ENCODE results near the gene PKD1L1.

PKD1L1 gene

GRCh38 chr7:47748041-47748440, 200.2 kb downstream of the PKD1L1 start:
- Histone ChIP-seq H3K4me3 (no peak overlapping the region), H3K36me3 (ENCODE audit: insufficient read depth, low read length) (no peaks in the 10 kb centered on the region), H3K27ac (no peak overlapping the region), H3K9ac (ENCODE audit: insufficient read length) (no peak overlapping the region), H3K9me3 (ENCODE audit: low read depth, low read length) (no peaks in the 10 kb centered on the region)
- no peak for DNase-seq (ENCODE audit: low read depth, low spot score)
- TF ChIP-seq POLR2AphosphoS5 (IDR thresholded peaks at IDR 0.05; ENCODE audit: borderline replicate concordance, low read depth, low read length) (no peak), EZH2 (IDR thresholded peaks at IDR 0.05) (no peak), FOXP2 (optimal IDR thresholded peaks at IDR 0.05; ENCODE audit: control extremely low read depth, extremely low read length, insufficient read depth) (no peak)

- TF ChIP-seq EZH2 (IDR thresholded peaks at IDR 0.05) (no peak), POLR2AphosphoS5 (IDR thresholded peaks at IDR 0.05; ENCODE audit: borderline replicate concordance, low read depth, low read length) (no peak), FOXP2 (optimal IDR thresholded peaks at IDR 0.05; ENCODE audit: control extremely low read depth, extremely low read length, insufficient read depth) (no peak)
- Histone ChIP-seq H3K9me3 (ENCODE audit: low read depth, low read length) (no peaks in the 10 kb centered on the region), H3K9ac (ENCODE audit: insufficient read length) (no peak overlapping the region), H3K36me3 (ENCODE audit: insufficient read depth, low read length) (no peaks in the 10 kb centered on the region), H3K4me3 (no peak overlapping the region), H3K27ac (no peak overlapping the region)
- no peak for DNase-seq (ENCODE audit: low read depth, low spot score)
Observed at GRCh38 chr7:47747160-47747559, 201.1 kb downstream of the PKD1L1 start.

DNA sequence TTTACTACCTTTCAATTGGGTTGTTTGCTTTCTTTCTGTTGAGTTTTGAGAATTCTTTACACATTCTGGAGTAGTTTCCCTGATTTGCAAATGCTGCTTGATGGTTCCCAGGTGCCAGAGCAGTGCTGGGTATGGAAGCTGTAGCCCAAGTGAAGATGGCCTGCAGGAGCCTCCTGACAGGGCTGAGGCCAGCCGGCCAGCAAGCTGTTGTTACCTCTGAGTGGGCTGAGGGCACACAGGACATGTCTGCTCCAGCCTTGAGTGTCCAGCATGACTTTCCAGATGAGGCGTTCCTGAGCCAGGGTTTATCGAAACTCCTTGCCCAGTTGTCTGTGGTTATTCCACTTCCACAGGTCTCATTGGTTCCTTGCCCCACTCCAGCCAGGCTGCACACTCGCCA, 201.8 kb downstream of the PKD1L1 start:
- DNase-seq (ENCODE audit: low read depth, low spot score), result no peak
- H3K4me3 ChIP-seq, result no peak overlapping the region
- TF ChIP-seq EZH2 (IDR thresholded peaks at IDR 0.05) (no peak), FOXP2 (optimal IDR thresholded peaks at IDR 0.05; ENCODE audit: control extremely low read depth, extremely low read length, insufficient read depth) (no peak), POLR2AphosphoS5 (IDR thresholded peaks at IDR 0.05; ENCODE audit: borderline replicate concordance, low read depth, low read length) (no peak)
- no peak overlapping the region for H3K27ac ChIP-seq
- H3K36me3 ChIP-seq (ENCODE audit: insufficient read depth, low read length), result no peaks in the 10 kb centered on the region
- no peak overlapping the region for H3K9ac ChIP-seq (ENCODE audit: insufficient read length)
- no peaks in the 10 kb centered on the region for H3K9me3 ChIP-seq (ENCODE audit: low read depth, low read length)

DNA sequence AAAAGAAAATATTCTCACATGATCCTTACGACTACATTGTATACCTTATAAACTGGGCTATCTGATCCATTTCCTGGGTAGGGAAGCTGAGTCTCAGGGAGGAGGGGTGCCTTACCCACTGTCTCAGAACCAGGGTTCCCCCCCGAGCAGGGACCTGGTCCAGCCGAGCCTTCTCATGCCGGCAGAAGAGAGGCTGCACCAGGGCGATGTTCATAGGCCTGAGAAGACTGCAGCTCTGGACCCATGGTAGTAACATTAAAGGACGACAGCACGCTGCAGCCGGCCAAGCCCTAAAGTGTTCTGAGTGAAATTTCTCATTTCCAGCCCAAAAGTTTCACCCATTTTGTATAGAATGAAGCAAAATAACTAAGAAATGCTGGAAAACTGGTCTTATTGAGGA, 203.4 kb downstream of the PKD1L1 start:
- H3K27ac ChIP-seq, result no peak overlapping the region
- no peak for TF ChIP-seq FOXP2 (optimal IDR thresholded peaks at IDR 0.05; ENCODE audit: control extremely low read depth, extremely low read length, insufficient read depth)
- no peak for TF ChIP-seq POLR2AphosphoS5 (IDR thresholded peaks at IDR 0.05; ENCODE audit: borderline replicate concordance, low read depth, low read length)
- no peak for TF ChIP-seq EZH2 (IDR thresholded peaks at IDR 0.05)
- no peaks in the 10 kb centered on the region for H3K36me3 ChIP-seq (ENCODE audit: insufficient read depth, low read length)
- DNase-seq (ENCODE audit: low read depth, low spot score), result no peak
- H3K4me3 ChIP-seq, result no peak overlapping the region
- no peak overlapping the region for H3K9ac ChIP-seq (ENCODE audit: insufficient read length)
- no peaks in the 10 kb centered on the region for H3K9me3 ChIP-seq (ENCODE audit: low read depth, low read length)

DNA sequence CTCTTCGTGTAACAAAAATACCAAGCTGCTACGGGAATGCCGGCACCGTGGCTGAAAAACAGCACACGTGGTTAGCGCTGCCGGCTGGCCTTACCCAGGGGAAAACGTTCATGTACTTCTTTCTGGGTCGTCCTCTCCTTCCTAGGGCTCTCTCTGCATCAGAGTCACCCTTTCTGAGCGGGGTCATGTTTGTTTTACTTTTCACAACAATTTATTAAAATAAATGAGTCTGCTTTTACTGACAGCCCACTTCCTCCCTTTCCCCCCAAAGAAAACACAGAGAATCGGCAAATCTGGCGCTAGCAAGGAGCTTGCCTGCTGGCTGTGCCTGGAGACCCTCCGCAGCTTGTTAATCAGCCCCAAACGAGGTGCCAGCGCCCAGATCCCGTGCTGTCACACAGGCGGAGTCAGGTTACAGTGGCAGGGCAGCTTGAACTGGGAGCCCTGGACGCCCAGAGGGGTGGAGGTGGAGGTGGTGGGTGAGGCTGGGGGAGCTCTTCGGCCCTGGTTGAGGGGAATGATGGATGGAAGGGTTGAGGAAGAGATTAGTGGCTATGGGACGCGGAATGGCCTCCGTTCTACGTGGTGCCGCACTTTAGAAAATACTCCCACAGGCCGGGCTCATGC, 204.2 kb downstream of the PKD1L1 start:
- DNase-seq (ENCODE audit: low read depth, low spot score), result no peak
- no peak overlapping the region for H3K27ac ChIP-seq
- no peak overlapping the region for H3K4me3 ChIP-seq
- H3K9ac ChIP-seq (ENCODE audit: insufficient read length), result no peak overlapping the region
- no peak for TF ChIP-seq POLR2AphosphoS5 (IDR thresholded peaks at IDR 0.05; ENCODE audit: borderline replicate concordance, low read depth, low read length)
- no peak for TF ChIP-seq FOXP2 (optimal IDR thresholded peaks at IDR 0.05; ENCODE audit: control extremely low read depth, extremely low read length, insufficient read depth)
- TF ChIP-seq EZH2 (IDR thresholded peaks at IDR 0.05), result no peak
- no peaks in the 10 kb centered on the region for H3K9me3 ChIP-seq (ENCODE audit: low read depth, low read length)
- no peaks in the 10 kb centered on the region for H3K36me3 ChIP-seq (ENCODE audit: insufficient read depth, low read length)

DNA sequence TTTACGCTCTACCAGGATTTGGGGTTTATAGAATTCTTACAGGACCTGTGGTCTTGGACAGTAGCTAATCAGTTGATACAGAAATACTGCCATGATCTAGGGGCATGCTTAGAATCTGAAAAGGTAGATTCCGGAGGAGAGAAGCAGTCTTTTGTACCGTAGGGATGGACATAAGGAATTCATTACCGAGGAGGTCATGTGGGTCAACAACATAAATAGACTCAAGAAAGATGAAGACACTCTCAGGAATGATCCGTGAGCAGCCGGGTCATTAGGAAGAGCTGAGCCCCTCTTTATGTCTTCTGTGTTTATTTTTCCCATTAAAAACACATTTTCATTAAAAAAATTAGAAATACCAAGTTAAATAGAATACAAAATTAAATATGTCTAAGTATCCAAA, 206.3 kb downstream of the PKD1L1 start:
- H3K9me3 ChIP-seq (ENCODE audit: low read depth, low read length), result no peaks in the 10 kb centered on the region
- H3K36me3 ChIP-seq (ENCODE audit: insufficient read depth, low read length), result no peaks in the 10 kb centered on the region
- TF ChIP-seq EZH2 (IDR thresholded peaks at IDR 0.05) (no peak), FOXP2 (optimal IDR thresholded peaks at IDR 0.05; ENCODE audit: control extremely low read depth, extremely low read length, insufficient read depth) (no peak), POLR2AphosphoS5 (IDR thresholded peaks at IDR 0.05; ENCODE audit: borderline replicate concordance, low read depth, low read length) (no peak)
- no peak overlapping the region for H3K27ac ChIP-seq
- DNase-seq (ENCODE audit: low read depth, low spot score), result no peak
- H3K4me3 ChIP-seq, result no peak overlapping the region
- H3K9ac ChIP-seq (ENCODE audit: insufficient read length), result no peak overlapping the region

DNA sequence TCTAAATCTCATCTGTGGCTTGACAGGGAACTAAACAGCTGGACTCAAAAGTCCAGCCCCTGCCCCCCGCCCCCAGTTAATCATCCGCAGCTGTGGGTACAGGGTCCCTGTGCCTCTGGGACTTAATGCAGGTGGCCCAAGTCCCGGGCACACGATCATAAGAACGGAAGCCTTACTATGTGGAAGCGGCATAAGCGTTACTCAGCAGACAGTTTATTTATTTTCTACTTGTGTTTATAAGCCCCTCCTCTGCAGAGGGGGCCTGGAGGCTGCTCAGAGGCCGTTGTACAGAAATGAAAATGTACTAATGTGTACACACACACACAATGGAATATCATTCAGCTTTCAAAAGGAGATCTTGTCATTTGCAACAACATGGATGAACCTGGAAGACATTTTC, 208.4 kb downstream of the PKD1L1 start:
- no peaks in the 10 kb centered on the region for H3K9me3 ChIP-seq (ENCODE audit: low read depth, low read length)
- TF ChIP-seq EZH2 (IDR thresholded peaks at IDR 0.05), result no peak
- no peak for TF ChIP-seq POLR2AphosphoS5 (IDR thresholded peaks at IDR 0.05; ENCODE audit: borderline replicate concordance, low read depth, low read length)
- TF ChIP-seq FOXP2 (optimal IDR thresholded peaks at IDR 0.05; ENCODE audit: control extremely low read depth, extremely low read length, insufficient read depth), result no peak
- no peak for DNase-seq (ENCODE audit: low read depth, low spot score)
- H3K4me3 ChIP-seq, result no peak overlapping the region
- no peaks in the 10 kb centered on the region for H3K36me3 ChIP-seq (ENCODE audit: insufficient read depth, low read length)
- H3K9ac ChIP-seq (ENCODE audit: insufficient read length), result no peak overlapping the region
- no peak overlapping the region for H3K27ac ChIP-seq

GRCh38 chr7:47739301-47739875, 208.9 kb downstream of the PKD1L1 start:
- no peak overlapping the region for H3K4me3 ChIP-seq
- no peak overlapping the region for H3K27ac ChIP-seq
- H3K9me3 ChIP-seq (ENCODE audit: low read depth, low read length), result no peaks in the 10 kb centered on the region
- TF ChIP-seq FOXP2 (optimal IDR thresholded peaks at IDR 0.05; ENCODE audit: control extremely low read depth, extremely low read length, insufficient read depth), result no peak
- TF ChIP-seq POLR2AphosphoS5 (IDR thresholded peaks at IDR 0.05; ENCODE audit: borderline replicate concordance, low read depth, low read length), result no peak
- no peak for TF ChIP-seq EZH2 (IDR thresholded peaks at IDR 0.05)
- no peaks in the 10 kb centered on the region for H3K36me3 ChIP-seq (ENCODE audit: insufficient read depth, low read length)
- no peak for DNase-seq (ENCODE audit: low read depth, low spot score)
- H3K9ac ChIP-seq (ENCODE audit: insufficient read length), result no peak overlapping the region
